ENCODE results near the gene DNAH2. TPM values are rescaled to one million over a fixed set of nuclear protein-coding genes. Genes with fewer than 3 reads are reported as not detected.

Gene DNAH2
- total and polyA plus RNA-seq, 2 of the 8 experiments (the other 6 are each of a cell fraction or from before 2014, with no cell fraction given) = 0.13 to 0.18 TPM

- no peak overlapping the region for H4K91ac ChIP-seq (replicated peaks; ENCODE audit: insufficient read length, low read length)
- H3K14ac ChIP-seq (ENCODE audit: insufficient read length) = no peak overlapping the region
- H3K27me3 ChIP-seq (replicated peaks in 1 of 4; ENCODE audit: control insufficient read depth in 3 of 4, extremely low read depth in 1 of 4, insufficient read depth in 3 of 4, low read length in 3 of 4) = peaks cover 0 to 7% (median 0%) of the 10 kb centered on the region in 4 experiments; a peak in 1 of 7 replicates
- H4K20me1 ChIP-seq (replicated peaks in 1 of 2; ENCODE audit: control insufficient read depth in 1 of 2, insufficient read depth in 2 of 2, low read length in 2 of 2) = peaks cover 0 to 5% of the 10 kb centered on the region in 2 experiments
- peak overlapping the region; percentile 37 to 50; a peak in 3 of 4 replicates for H3K4me2 ChIP-seq (ENCODE audit: insufficient read depth in 1 of 2, low read depth in 2 of 2, low read length in 2 of 2)
- peaks cover 3 to 20% (median 12%) of the 10 kb centered on the region in 4 experiments for H3K4me1 ChIP-seq (replicated peaks in 1 of 4; ENCODE audit: control insufficient read depth in 3 of 4, insufficient read depth in 4 of 4, low read length in 3 of 4)
- H2BK20ac ChIP-seq (ENCODE audit: low read length) = peak overlapping the region; percentile 23; the same call in 1 of the 2 replicates
- no peaks in the 10 kb centered on the region for H3K79me2 ChIP-seq (ENCODE audit: control insufficient read depth in 1 of 2, insufficient read depth in 2 of 2, low read length in 2 of 2)
- H2AK5ac ChIP-seq (ENCODE audit: low read depth, low read length) = 0 out of 2 replicates have a peak overlapping the region, but pooled peaks have one; percentile 13
- FAIRE-seq (no peak), DNase-seq (ENCODE audit: low read depth in 1 of 2, low spot score in 2 of 2) (peak in 1 of 2 experiments; percentile 56)
- H2BK15ac ChIP-seq (ENCODE audit: low read length) = no peak overlapping the region
- H2AFZ ChIP-seq (ENCODE audit: low read length) = no peak overlapping the region
- H3K23ac ChIP-seq (ENCODE audit: insufficient read length) = no peak overlapping the region
- no peak overlapping the region for H3K18ac ChIP-seq (ENCODE audit: extremely low read depth, low read length)
- CTCF ChIA-PET (ENCODE audit: partially characterized antibody) = interaction anchor here (0.7 to 10.1 kb wide), 17 partner anchors 8 to 135 kb away, joined by 3 to 86 read pairs (median 3); partner anchors contain the start of genes KDM6B, SAT2, SHBG and TP53
- H4K8ac ChIP-seq (ENCODE audit: extremely low read depth, insufficient read depth, low read length) = no peak overlapping the region
- H3K9ac ChIP-seq (replicated peaks in 1 of 4; ENCODE audit: extremely low read depth in 1 of 4, low read depth in 3 of 4, low read length in 3 of 4) = no peak overlapping the region
- H3K4ac ChIP-seq (replicated peaks; ENCODE audit: insufficient read length, low read depth, low read length) = no peak overlapping the region
- peaks cover under 1% of the 10 kb centered on the region; the same call in 1 of the 2 replicates for H3K23me2 ChIP-seq (ENCODE audit: low read depth, low read length)
- no peak overlapping the region for H3K56ac ChIP-seq (replicated peaks; ENCODE audit: insufficient read length, low read depth, low read length)
- H3K9me3 ChIP-seq (ENCODE audit: insufficient read depth in 2 of 2, low read depth in 1 of 2, low read length in 1 of 2) = no peaks in the 10 kb centered on the region
- no peak overlapping the region for H2BK120ac ChIP-seq (replicated peaks; ENCODE audit: low read depth, low read length)
- H3K79me1 ChIP-seq (ENCODE audit: low read depth, low read length) = no peaks in the 10 kb centered on the region; the same call in 1 of the 2 replicates
- no peaks in the 10 kb centered on the region for H3K36me3 ChIP-seq (ENCODE audit: control insufficient read depth in 2 of 4, insufficient read depth in 4 of 4, low read length in 3 of 4)
- WGBS, 2 experiments (ENCODE audit: extremely low coverage in 1 of 2, insufficient coverage in 1 of 2, insufficient read length in 1 of 2, insufficient replicate concordance in 2 of 2, low coverage in 1 of 2, low lambda C conversion rate in 2 of 2, missing lambda C conversion rate in 1 of 2) = 75% methylated on average over 7 of the region's 7 CpGs; no CpG with 5 or more reads in 1 of the 2 experiments
- 0 out of 2 replicates have a peak overlapping the region, but pooled peaks have one; percentile 39 for H2BK12ac ChIP-seq (ENCODE audit: low read depth, low read length)
- POLR2A ChIA-PET (ENCODE audit: partially characterized antibody) = interaction anchor here (1.5 to 8.8 kb wide), 2 partner anchors 8 to 24 kb away, joined by 5 to 88 read pairs; partner anchors contain the start of genes TP53 and WRAP53
- no peak overlapping the region for H4K5ac ChIP-seq (ENCODE audit: insufficient read length, low read depth, low read length)
- H3K4me3 ChIP-seq (ENCODE audit: extremely low read depth in 1 of 4, insufficient read depth in 2 of 4, low read depth in 3 of 4, low read length in 4 of 4) = no peak overlapping the region
- H3K27ac ChIP-seq (ENCODE audit: low read depth, low read length) = no peak overlapping the region
- H2BK5ac ChIP-seq (ENCODE audit: low read depth, low read length) = no peak overlapping the region
- TF ChIP-seq MAX (IDR thresholded peaks at IDR 0.05) = no peak
- TF ChIP-seq KDM1A (IDR thresholded peaks at IDR 0.05; ENCODE audit: borderline replicate concordance, low read length) = no peak
- no peak for TF ChIP-seq POLR2AphosphoS5 (IDR thresholded peaks at IDR 0.05; ENCODE audit: low read depth, low read length)
- no peak for TF ChIP-seq KDM4A (IDR thresholded peaks at IDR 0.05; ENCODE audit: low read depth, low read length, severe bottlenecking)
- TF ChIP-seq SUZ12 (IDR thresholded peaks at IDR 0.05; ENCODE audit: low read length) = no peak
- TF ChIP-seq RXRA (IDR thresholded peaks at IDR 0.05; ENCODE audit: insufficient read depth, low read depth, low read length) = no peak
- no peak for TF ChIP-seq ATF3 (IDR thresholded peaks at IDR 0.05; ENCODE audit: insufficient read depth, low read depth, low read length)
- TF ChIP-seq TAF7 (optimal IDR thresholded peaks at IDR 0.05; ENCODE audit: borderline replicate concordance, low read depth, low read length) = no peak
- no peak for TF ChIP-seq RNF2 (IDR thresholded peaks at IDR 0.05; ENCODE audit: borderline replicate concordance, low read depth, low read length, missing control alignments, poor library complexity, severe bottlenecking)
Measured at GRCh38 chr17:7711051-7711755, 6.3 kb upstream of the DNAH2 start.
